CD4-positive, alpha-beta memory T cell (primary cell): ENCODE results near the gene BTBD10. TPM values are rescaled to one million over a fixed set of nuclear protein-coding genes. Genes with fewer than 3 reads are reported as not detected.
"Not testable (repeated sequence)": the region's sequence is repeated elsewhere in the genome, so short reads cannot be mapped to it uniquely, and the experiment has no call there.

Source experiments
- CTCF ChIA-PET: fragments of 350-600 bp; sonication (Branson Sonifier 250); formaldehyde crosslinking; loops from one replicate; lab custom pipeline; 2021; ENCODE audit warnings: inconsistent platforms; ENCODE audit not compliant: partially characterized antibody; lab: Charles Lee
- POLR2A ChIA-PET: fragments of 350-600 bp; sonication (Branson Sonifier 250); formaldehyde crosslinking; loops from one replicate; lab custom pipeline; 2021; ENCODE audit not compliant: partially characterized antibody; lab: Charles Lee
- DNase-seq, 5 donors: peaks; one replicate each; pipeline versions ENCODE4 v3.0.0 to v3.0.0-alpha.2; 2020 to 2022; ENCODE audit warnings: mixed read lengths in 1 of 5
- H3K27ac ChIP-seq: one replicate; pipeline ENCODE4 v1.7.0; 2013; ENCODE audit warnings: low read depth, low read length
- H3K27me3 ChIP-seq: 2 replicates; pipeline ENCODE4 v1.7.0; 2013; ENCODE audit warnings: mild to moderate bottlenecking, low read length, moderate library complexity; ENCODE audit not compliant: insufficient read depth
- H3K36me3 ChIP-seq: 2 replicates; pipeline ENCODE4 v1.7.0; 2013; ENCODE audit warnings: mild to moderate bottlenecking, low read length, moderate library complexity; ENCODE audit not compliant: insufficient read depth
- H3K4me1 ChIP-seq: 2 replicates; pipeline ENCODE4 v1.7.0; 2013; ENCODE audit warnings: mild to moderate bottlenecking, low read length, moderate library complexity; ENCODE audit not compliant: insufficient read depth
- H3K4me3 ChIP-seq, 2 donors: one replicate each; pipeline ENCODE4 v1.7.0; 2013; ENCODE audit warnings: low read length in 2 of 2, mild to moderate bottlenecking in 1 of 2
- H3K9me3 ChIP-seq, 2 donors: one replicate each; pipeline ENCODE4 v1.7.0; 2013; ENCODE audit warnings: low read length in 2 of 2, control low read depth in 1 of 2; ENCODE audit not compliant: control insufficient read depth in 1 of 2
- H3K27ac Mint-ChIP-seq, 7 donors: one replicate each; pipeline ENCODE4 v1.8.0; 2020 to 2021; ENCODE audit warnings: mixed read lengths in 7 of 7, mild to moderate bottlenecking in 6 of 7, inconsistent platforms in 3 of 7, moderate library complexity in 3 of 7
- H3K27me3 Mint-ChIP-seq, 2 donors: one replicate each; pipeline ENCODE4 v1.8.0; 2020 to 2021; ENCODE audit warnings: mixed read lengths in 2 of 2
- H3K36me3 Mint-ChIP-seq, 2 donors: one replicate each; pipeline ENCODE4 v1.8.0; 2020 to 2021; ENCODE audit warnings: mixed read lengths in 2 of 2, inconsistent platforms in 1 of 2, mild to moderate bottlenecking in 1 of 2
- H3K4me1 Mint-ChIP-seq, 4 donors: one replicate each; pipeline ENCODE4 v1.8.0; 2020 to 2021; ENCODE audit warnings: mixed read lengths in 4 of 4, mild to moderate bottlenecking in 1 of 4
- H3K4me3 Mint-ChIP-seq, 8 donors: one replicate each; pipeline ENCODE4 v1.8.0; 2020 to 2021; ENCODE audit warnings: mixed read lengths in 8 of 8, mild to moderate bottlenecking in 7 of 8, moderate library complexity in 6 of 8, inconsistent platforms in 3 of 8
- H3K9me3 Mint-ChIP-seq, 8 donors: one replicate each; pipeline ENCODE4 v1.8.0; 2020 to 2021; ENCODE audit warnings: mixed read lengths in 8 of 8, mild to moderate bottlenecking in 5 of 8, inconsistent platforms in 3 of 8, moderate library complexity in 1 of 8
- intact Hi-C: fragments of 100-400 bp; cut with micrococcal nuclease; formaldehyde crosslinking; loops from one replicate; pipeline ENCODE4 v1.15.1; 2023
- polyA plus RNA-seq, 2 donors: library from polyadenylated mRNA; unstranded; fragments of 300-500 nt; fragmentation: Illumina TruSeq; gene quantifications; one replicate each; pipeline ENCODE4 v1.2.3, GENCODE V29; 2021
- total RNA-seq, 2 experiments: library from RNA; stranded (reverse); gene quantifications; one replicate each; pipeline ENCODE4 v1.2.3, GENCODE V29; 2021

BTBD10 gene
- total and polyA plus RNA-seq, 4 experiments from 2014 or later = 11.5 to 22.6 (median 18.0) TPM

- intact Hi-C loops = no loop called here
- H3K36me3 ChIP-seq = peaks cover 10% of the 10 kb centered on the region
Measured at GRCh38 chr11:13405220-13405619, 57.8 kb downstream of the BTBD10 start.

GRCh38 chr11:13398335-13398734 lies 64.7 kb downstream of the BTBD10 start:
- H3K9me3 ChIP-seq, H3K4me1 ChIP-seq, CTCF ChIA-PET, H3K27me3 ChIP-seq, H3K9me3 Mint-ChIP-seq, H3K4me3 ChIP-seq, POLR2A ChIA-PET, H3K27me3 Mint-ChIP-seq, intact Hi-C loops, H3K4me3 Mint-ChIP-seq, H3K4me1 Mint-ChIP-seq, H3K36me3 ChIP-seq, DNase-seq, H3K27ac ChIP-seq: not testable (repeated sequence)
- Mint-ChIP-seq H3K27ac (peak overlapping the region in 1 of 7 donors; percentile 68), H3K36me3 (peaks cover 25 to 37% of the 10 kb centered on the region in 2 donors)

More at GRCh38 chr11:13405220-13405619, 57.8 kb downstream of the BTBD10 start:
- peaks cover 0 to 3% (median 0%) of the 10 kb centered on the region in 4 donors for H3K4me1 Mint-ChIP-seq
- no peak for DNase-seq
- Histone ChIP-seq H3K27ac (no peak overlapping the region), H3K9me3 (no peaks in the 10 kb centered on the region), H3K4me1 (no peaks in the 10 kb centered on the region), H3K27me3 (no peaks in the 10 kb centered on the region), H3K4me3 (no peak overlapping the region)
- peaks cover 53 to 56% of the 10 kb centered on the region in 2 donors for H3K36me3 Mint-ChIP-seq
- ChIA-PET CTCF (no interaction called here), POLR2A (no interaction called here)
- no peak overlapping the region for H3K27ac Mint-ChIP-seq
- H3K9me3 Mint-ChIP-seq = peaks cover 0 to 4% (median 0%) of the 10 kb centered on the region in 8 donors
- no peaks in the 10 kb centered on the region for H3K27me3 Mint-ChIP-seq
- no peak overlapping the region for H3K4me3 Mint-ChIP-seq

GRCh38 chr11:13391217-13391616 lies 71.8 kb downstream of the BTBD10 start:
- H3K9me3 Mint-ChIP-seq = peaks cover 0 to under 1% (median 0%) of the 10 kb centered on the region in 8 donors
- no peaks in the 10 kb centered on the region for H3K27me3 Mint-ChIP-seq
- POLR2A ChIA-PET = no interaction called here
- no peaks in the 10 kb centered on the region for H3K27me3 ChIP-seq
- peaks cover 44 to 49% of the 10 kb centered on the region in 2 donors for H3K36me3 Mint-ChIP-seq
- H3K9me3 ChIP-seq = no peaks in the 10 kb centered on the region
- H3K4me1 Mint-ChIP-seq = no peaks in the 10 kb centered on the region
- H3K4me3 Mint-ChIP-seq = no peak overlapping the region
- no peak overlapping the region for H3K4me3 ChIP-seq
- no peaks in the 10 kb centered on the region for H3K4me1 ChIP-seq
- H3K27ac ChIP-seq = no peak overlapping the region
- H3K27ac Mint-ChIP-seq = peak overlapping the region in 6 of 7 donors; percentile 0 to 69 (median 5)
- intact Hi-C loops = no loop called here
- H3K36me3 ChIP-seq = peaks cover 25% of the 10 kb centered on the region
- CTCF ChIA-PET = no interaction called here
- no peak for DNase-seq

- H3K36me3 Mint-ChIP-seq = peaks cover 38 to 66% of the 10 kb centered on the region in 2 donors
- Histone ChIP-seq H3K4me1 (no peaks in the 10 kb centered on the region), H3K36me3 (peaks cover 38% of the 10 kb centered on the region), H3K27me3 (no peaks in the 10 kb centered on the region), H3K9me3 (no peaks in the 10 kb centered on the region), H3K27ac (no peak overlapping the region), H3K4me3 (no peak overlapping the region)
- intact Hi-C loops = no loop called here
- H3K27me3 Mint-ChIP-seq = no peaks in the 10 kb centered on the region
- DNase-seq = no peak
- POLR2A ChIA-PET = interaction anchor here (0.6 kb wide), 1 partner anchor 14 kb away, joined by 3 read pairs; no protein-coding TSS in a partner anchor
- H3K9me3 Mint-ChIP-seq = no peaks in the 10 kb centered on the region
- CTCF ChIA-PET = interaction anchor here (1.2 kb wide), 1 partner anchor 45 kb away, joined by 3 read pairs; no protein-coding TSS in a partner anchor
- no peak overlapping the region for H3K4me3 Mint-ChIP-seq
- H3K4me1 Mint-ChIP-seq = peaks cover 0 to 1% (median 0%) of the 10 kb centered on the region in 4 donors
- peak overlapping the region in 5 of 7 donors; percentile 39 to 71 (median 55) for H3K27ac Mint-ChIP-seq
Measured at GRCh38 chr11:13388741-13389140, 74.3 kb downstream of the BTBD10 start.

DNA sequence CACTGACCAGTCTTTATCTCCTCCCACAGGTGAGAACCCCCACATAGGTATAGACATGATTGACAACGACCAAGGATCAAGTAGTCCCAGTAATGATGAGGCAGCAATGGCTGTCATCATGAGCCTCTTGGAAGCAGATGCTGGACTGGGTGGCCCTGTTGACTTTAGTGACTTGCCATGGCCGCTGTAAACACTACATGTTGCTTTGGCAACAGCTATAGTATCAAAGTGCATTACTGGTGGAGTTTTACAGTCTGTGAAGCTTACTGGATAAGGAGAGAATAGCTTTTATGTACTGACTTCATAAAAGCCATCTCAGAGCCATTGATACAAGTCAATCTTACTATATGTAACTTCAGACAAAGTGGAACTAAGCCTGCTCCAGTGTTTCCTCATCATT lies 76.5 kb downstream of the BTBD10 start:
- DNase-seq = no peak
- no peaks in the 10 kb centered on the region for H3K9me3 ChIP-seq
- Mint-ChIP-seq H3K9me3 (no peaks in the 10 kb centered on the region), H3K4me3 (no peak overlapping the region), H3K4me1 (peaks cover 0 to 1% (median 0%) of the 10 kb centered on the region in 4 donors), H3K27ac (peak overlapping the region in 4 of 7 donors; percentile 21 to 75 (median 46)), H3K36me3 (peaks cover 42 to 80% of the 10 kb centered on the region in 2 donors), H3K27me3 (no peaks in the 10 kb centered on the region)
- ChIA-PET CTCF (interaction anchor here (1.1 to 2.3 kb wide), 6 partner anchors 11 to 81 kb away, joined by 3 to 8 read pairs (median 4); no protein-coding TSS in a partner anchor), POLR2A (no interaction called here)
- H3K27me3 ChIP-seq = no peaks in the 10 kb centered on the region
- H3K4me3 ChIP-seq = no peak overlapping the region
- H3K4me1 ChIP-seq = no peaks in the 10 kb centered on the region
- H3K27ac ChIP-seq = no peak overlapping the region
- intact Hi-C loops = no loop called here
- H3K36me3 ChIP-seq = peaks cover 43% of the 10 kb centered on the region

DNA sequence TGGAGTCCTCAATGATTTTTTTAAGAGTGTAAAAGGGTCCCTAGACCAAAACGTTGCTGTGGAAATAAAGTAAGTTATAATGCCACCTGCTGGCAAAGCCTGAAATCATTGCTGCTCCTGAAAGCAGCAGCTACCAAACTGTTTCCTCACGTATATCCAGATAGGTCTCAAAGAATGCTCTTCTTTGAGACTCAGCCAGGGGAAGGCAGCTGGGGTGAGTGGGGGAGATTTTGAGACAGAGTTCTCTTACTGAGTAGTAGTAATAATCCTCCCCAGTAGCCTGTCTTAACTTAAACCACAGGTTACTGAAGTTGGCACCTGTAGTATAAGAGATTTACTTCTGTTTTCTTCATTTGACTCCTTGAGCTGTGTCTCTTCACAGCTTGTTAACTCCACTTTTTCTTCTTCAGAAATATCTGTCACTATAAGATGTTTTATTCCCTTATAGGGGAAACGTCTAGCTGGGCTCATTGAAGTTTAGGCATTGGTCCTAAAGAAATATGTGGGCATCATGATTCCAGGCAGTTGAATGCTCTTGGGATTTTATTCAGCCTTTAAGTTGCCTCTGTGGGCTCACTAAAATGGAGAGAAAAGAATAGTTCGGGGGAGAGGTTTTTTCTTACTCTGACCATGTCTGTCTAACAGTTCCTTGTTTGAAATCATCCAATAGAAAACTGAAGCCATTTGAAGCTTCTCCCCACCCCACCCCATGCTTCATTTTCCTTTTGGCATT lies 77.9 kb downstream of the BTBD10 start:
- H3K27me3 ChIP-seq = no peaks in the 10 kb centered on the region
- H3K27me3 Mint-ChIP-seq = no peaks in the 10 kb centered on the region
- no peak overlapping the region for H3K27ac ChIP-seq
- peaks cover 50% of the 10 kb centered on the region for H3K36me3 ChIP-seq
- CTCF ChIA-PET = interaction anchor here (0.8 to 2.3 kb wide), 17 partner anchors 9 to 202 kb away, joined by 3 to 8 read pairs (median 4); partner anchors contain the start of gene BTBD10
- H3K27ac Mint-ChIP-seq = peak overlapping the region; percentile 4 to 68 (median 57)
- intact Hi-C loops = loop anchor here (1.0 kb wide), 1 partner anchor 202 kb away; no protein-coding TSS in a partner anchor
- H3K36me3 Mint-ChIP-seq = peaks cover 48 to 89% of the 10 kb centered on the region in 2 donors
- H3K4me1 ChIP-seq = no peaks in the 10 kb centered on the region
- no peak overlapping the region for H3K4me3 ChIP-seq
- POLR2A ChIA-PET = no interaction called here
- peaks cover 0 to 1% (median 0%) of the 10 kb centered on the region in 4 donors for H3K4me1 Mint-ChIP-seq
- no peak overlapping the region for H3K4me3 Mint-ChIP-seq
- no peaks in the 10 kb centered on the region for H3K9me3 Mint-ChIP-seq
- DNase-seq = peak in 2 of 5 donors; percentile 11 to 16
- no peaks in the 10 kb centered on the region for H3K9me3 ChIP-seq

DNA sequence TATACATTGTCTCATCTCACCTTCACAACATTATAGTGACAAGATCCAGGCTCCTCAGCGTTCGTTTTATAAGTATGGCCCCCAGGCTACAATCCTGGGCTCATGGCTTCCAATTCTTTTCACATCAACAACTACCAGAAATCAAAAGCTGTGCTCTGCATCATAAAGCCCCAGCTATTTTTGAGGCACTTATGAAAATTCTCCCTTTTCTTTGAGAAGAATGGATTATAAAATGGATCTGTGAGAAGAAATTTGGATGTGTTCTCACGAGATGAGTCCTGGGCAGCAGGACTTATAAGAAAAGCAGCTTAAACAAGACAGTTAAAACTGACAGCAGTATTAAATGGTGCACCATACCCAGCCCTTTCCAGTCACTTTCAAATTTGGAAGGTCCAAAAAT lies 80.3 kb downstream of the BTBD10 start:
- Mint-ChIP-seq H3K36me3 (peaks cover 43 to 91% of the 10 kb centered on the region in 2 donors), H3K27me3 (no peaks in the 10 kb centered on the region), H3K4me3 (no peak overlapping the region), H3K4me1 (peaks cover 0 to 1% (median 0%) of the 10 kb centered on the region in 4 donors), H3K9me3 (no peaks in the 10 kb centered on the region), H3K27ac (peak overlapping the region in 5 of 7 donors; percentile 16 to 77 (median 36))
- H3K4me1 ChIP-seq = no peaks in the 10 kb centered on the region
- H3K4me3 ChIP-seq = no peak overlapping the region
- H3K27ac ChIP-seq = no peak overlapping the region
- CTCF ChIA-PET = interaction anchor here (1.0 to 2.2 kb wide), 6 partner anchors 16 to 419 kb away, joined by 3 to 5 read pairs (median 4); no protein-coding TSS in a partner anchor
- DNase-seq = no peak
- H3K36me3 ChIP-seq = peaks cover 59% of the 10 kb centered on the region
- H3K27me3 ChIP-seq = no peaks in the 10 kb centered on the region
- intact Hi-C loops = no loop called here
- H3K9me3 ChIP-seq = no peaks in the 10 kb centered on the region
- POLR2A ChIA-PET = no interaction called here
